HEK293 (cell line): ENCODE data around the gene ARPC3.
A peak's percentile ranks its signal among the peaks of the same experiment; 100 is the strongest.

ENCODE experiments used
- CTCF ChIA-PET: fragments of 350-600 bp; formaldehyde crosslinking; extraction: SDS; loops from one replicate; lab custom pipeline; 2021; ENCODE audit warnings: antibody characterized with exemption; lab: Yijun Ruan, JAX
- POLR2A ChIA-PET: fragments of 300-600 bp; formaldehyde crosslinking; extraction: SDS; loops from one replicate; lab custom pipeline; 2020; ENCODE audit warnings: antibody characterized with exemption, inconsistent platforms; lab: Yijun Ruan, JAX
- H3K27ac ChIP-seq: fragments of 200-500 bp; sonication (Bioruptor generic); 2 replicates; pipeline ENCODE4 v1.5.1; 2014; ENCODE audit warnings: low read depth, low read length, control low read depth, inconsistent platforms; ENCODE audit errors: extremely low read depth
- H3K36me3 ChIP-seq, 2 experiments: fragments of 200-500 bp in 1 of 2; sonication (Bioruptor generic) in 1 of 2; 1 replicate in 1 of 2; 2 replicates in 1 of 2; pipeline ENCODE4 v1.5.1; 2014 to 2017; ENCODE audit warnings: inconsistent platforms in 2 of 2, low read length in 2 of 2; ENCODE audit not compliant: control insufficient read depth in 2 of 2, insufficient read depth in 1 of 2
- H3K4me1 ChIP-seq: fragments of 200-500 bp; sonication (Bioruptor generic); 2 replicates; pipeline ENCODE4 v1.5.1; 2014; ENCODE audit warnings: mild to moderate bottlenecking, low read length, inconsistent platforms; ENCODE audit not compliant: control insufficient read depth, insufficient read depth
- H3K4me3 ChIP-seq: 2 replicates; pipeline ENCODE4 v1.5.1; 2011; ENCODE audit warnings: low read depth, mild to moderate bottlenecking, control low read depth, low read length, moderate library complexity
- H3K9me3 ChIP-seq: fragments of 200-500 bp; sonication (Bioruptor generic); 2 replicates; pipeline ENCODE4 v1.5.1; 2014; ENCODE audit warnings: low read depth, low read length, inconsistent platforms; ENCODE audit not compliant: control insufficient read depth, insufficient read depth
- BCL11B ChIP-seq: fragments of 450-650 bp; formaldehyde crosslinking; IDR thresholded peaks from 2 replicates; pipeline ENCODE4 v1.5.1; 2016; ENCODE audit warnings: low read depth, missing biosample characterization, missing genetic modification characterization
- EGR2 ChIP-seq: fragments of 450-650 bp; formaldehyde crosslinking; IDR thresholded peaks from 2 replicates; pipeline ENCODE4 v1.5.1; 2016; ENCODE audit warnings: low read depth, missing biosample characterization, missing genetic modification characterization
- GFI1B ChIP-seq: fragments of 450-650 bp; formaldehyde crosslinking; IDR thresholded peaks from 2 replicates; pipeline ENCODE4 v1.5.1; 2016; ENCODE audit warnings: missing biosample characterization, missing genetic modification characterization
- HOXC10 ChIP-seq: sonication (generic); formaldehyde crosslinking; IDR thresholded peaks from 2 replicates; pipeline ENCODE4 v1.8.1; 2023; ENCODE audit warnings: mild to moderate bottlenecking, missing genetic modification reagents
- KLF16 ChIP-seq: fragments of 450-650 bp; formaldehyde crosslinking; IDR thresholded peaks from 2 replicates; pipeline ENCODE4 v1.5.1; 2017; ENCODE audit warnings: missing biosample characterization, missing genetic modification characterization
- KLF17 ChIP-seq: fragments of 450-650 bp; formaldehyde crosslinking; IDR thresholded peaks from 2 replicates; pipeline ENCODE4 v1.5.1; 2016; ENCODE audit warnings: missing biosample characterization, missing genetic modification characterization
- OSR2 ChIP-seq: fragments of 450-650 bp; formaldehyde crosslinking; IDR thresholded peaks from 2 replicates; pipeline ENCODE4 v1.5.1; 2016; ENCODE audit warnings: missing biosample characterization, missing genetic modification characterization
- OVOL3 ChIP-seq: fragments of 450-650 bp; formaldehyde crosslinking; IDR thresholded peaks from 2 replicates; pipeline ENCODE4 v1.5.1; 2016; ENCODE audit warnings: missing biosample characterization, missing genetic modification characterization
- SP2 ChIP-seq: fragments of 450-650 bp; formaldehyde crosslinking; IDR thresholded peaks from 2 replicates; pipeline ENCODE4 v1.5.1; 2016; ENCODE audit warnings: missing biosample characterization, missing genetic modification characterization
- SP3 ChIP-seq: fragments of 450-650 bp; formaldehyde crosslinking; IDR thresholded peaks from 2 replicates; pipeline ENCODE4 v1.5.1; 2016; ENCODE audit warnings: missing biosample characterization, missing genetic modification characterization
- YY1 ChIP-seq: fragments of 450-650 bp; formaldehyde crosslinking; IDR thresholded peaks from 2 replicates; pipeline ENCODE4 v1.5.1; 2018; ENCODE audit warnings: missing biosample characterization, missing genetic modification characterization
- ZBTB17 ChIP-seq: fragments of 450-650 bp; formaldehyde crosslinking; IDR thresholded peaks from 2 replicates; pipeline ENCODE4 v1.5.1; 2016; ENCODE audit warnings: missing biosample characterization, missing genetic modification characterization
- ZBTB21 ChIP-seq: fragments of 450-650 bp; formaldehyde crosslinking; IDR thresholded peaks from 2 replicates; pipeline ENCODE4 v1.5.1; 2017; ENCODE audit warnings: missing biosample characterization, missing genetic modification characterization
- ZBTB8A ChIP-seq: fragments of 450-650 bp; formaldehyde crosslinking; IDR thresholded peaks from 2 replicates; pipeline ENCODE4 v1.5.1; 2016; ENCODE audit warnings: missing biosample characterization, missing genetic modification characterization
- ZFP3 ChIP-seq: fragments of 450-650 bp; formaldehyde crosslinking; IDR thresholded peaks from 2 replicates; pipeline ENCODE4 v1.5.1; 2016; ENCODE audit warnings: low read depth, missing biosample characterization, missing genetic modification characterization
- ZFP69B ChIP-seq: fragments of 450-650 bp; formaldehyde crosslinking; IDR thresholded peaks from 2 replicates; pipeline ENCODE4 v1.5.1; 2016; ENCODE audit warnings: missing biosample characterization, missing genetic modification characterization
- ZNF10 ChIP-seq: fragments of 450-650 bp; formaldehyde crosslinking; IDR thresholded peaks from 2 replicates; pipeline ENCODE4 v1.5.1; 2017; ENCODE audit warnings: missing biosample characterization, missing genetic modification characterization
- ZNF19 ChIP-seq: fragments of 450-650 bp; formaldehyde crosslinking; IDR thresholded peaks from 2 replicates; pipeline ENCODE4; 2016; ENCODE audit warnings: missing biosample characterization, missing genetic modification characterization, low read depth
- ZNF335 ChIP-seq: fragments of 450-650 bp; formaldehyde crosslinking; conservative IDR thresholded peaks from 2 replicates; pipeline ENCODE4 v1.5.1; 2016; ENCODE audit warnings: missing biosample characterization, missing genetic modification characterization
- ZNF366 ChIP-seq: fragments of 450-650 bp; formaldehyde crosslinking; conservative IDR thresholded peaks from 2 replicates; pipeline ENCODE4 v1.5.1; 2016; ENCODE audit warnings: missing biosample characterization, missing genetic modification characterization
- ZNF555 ChIP-seq: fragments of 450-650 bp; formaldehyde crosslinking; conservative IDR thresholded peaks from 2 replicates; pipeline ENCODE4 v1.5.1; 2017; ENCODE audit warnings: missing biosample characterization, mild to moderate bottlenecking, missing genetic modification characterization, inconsistent platforms
- ZNF585B ChIP-seq: fragments of 450-650 bp; formaldehyde crosslinking; IDR thresholded peaks from 2 replicates; pipeline ENCODE4 v1.5.1; 2016; ENCODE audit warnings: missing biosample characterization, missing genetic modification characterization
- ZNF629 ChIP-seq: fragments of 450-650 bp; formaldehyde crosslinking; IDR thresholded peaks from 2 replicates; pipeline ENCODE4 v1.5.1; 2017; ENCODE audit warnings: missing biosample characterization, missing genetic modification characterization
- ZNF660 ChIP-seq: fragments of 450-650 bp; IDR thresholded peaks from 2 replicates; pipeline ENCODE4 v1.5.1; 2018; ENCODE audit warnings: missing biosample characterization, mild to moderate bottlenecking, missing genetic modification characterization
- ZNF768 ChIP-seq: fragments of 450-650 bp; formaldehyde crosslinking; IDR thresholded peaks from 2 replicates; pipeline ENCODE4 v1.5.1; 2018; ENCODE audit warnings: missing biosample characterization, mild to moderate bottlenecking, missing genetic modification characterization
- ZNF843 ChIP-seq: fragments of 450-650 bp; formaldehyde crosslinking; IDR thresholded peaks from 2 replicates; pipeline ENCODE4 v1.5.1; 2016; ENCODE audit warnings: missing biosample characterization, missing genetic modification characterization
- ZSCAN30 ChIP-seq: fragments of 450-650 bp; IDR thresholded peaks from 2 replicates; pipeline ENCODE4 v1.5.1; 2018; ENCODE audit warnings: missing biosample characterization, mild to moderate bottlenecking, missing genetic modification characterization, moderate library complexity
- TF ChIP-seq, protein P1 (sequence below): fragments of 450-650 bp; IDR thresholded peaks from 2 replicates; pipeline ENCODE4 v1.5.1; 2018; ENCODE audit warnings: missing biosample characterization, mild to moderate bottlenecking, missing genetic modification characterization
- TF ChIP-seq, protein P2 (sequence below): sonication (generic); formaldehyde crosslinking; IDR thresholded peaks from 2 replicates; pipeline ENCODE4 v1.8.1; 2022; ENCODE audit warnings: mild to moderate bottlenecking, moderate library complexity, missing genetic modification reagents
- TF ChIP-seq, protein P3 (sequence below): fragments of 450-650 bp; formaldehyde crosslinking; optimal IDR thresholded peaks from 2 replicates; pipeline ENCODE3; 2016; ENCODE audit warnings: missing biosample characterization, mild to moderate bottlenecking, missing genetic modification characterization

The ARPC3 gene

GRCh38 chr12:110475426-110475825 is 25.3 kb upstream of the ARPC3 start:
- Histone ChIP-seq H3K27ac (no peak overlapping the region), H3K4me1 (no peaks in the 10 kb centered on the region), H3K9me3 (no peaks in the 10 kb centered on the region), H3K36me3 (peaks cover 27 to 31% of the 10 kb centered on the region in 2 experiments; a peak in 2 of 3 replicates), H3K4me3 (no peak overlapping the region)
- ChIA-PET POLR2A (no interaction called here), CTCF (interaction anchor here (0.6 to 1.2 kb wide), 5 partner anchors 9 to 125 kb away, joined by 3 to 7 read pairs (median 3); partner anchors contain the start of gene ARPC3)
- TF ChIP-seq ZNF585B (tag by site-specific recombination), result no peak
- no peak for TF ChIP-seq ZNF660 (tag by site-specific recombination)
- no peak for TF ChIP-seq ZNF10
- no peak for TF ChIP-seq ZNF19
- TF ChIP-seq ZNF335 (tag by site-specific recombination), result no peak
- no peak for TF ChIP-seq ZFP69B (tag by site-specific recombination)
- no peak for TF ChIP-seq ZNF843 (tag by site-specific recombination)

DNA sequence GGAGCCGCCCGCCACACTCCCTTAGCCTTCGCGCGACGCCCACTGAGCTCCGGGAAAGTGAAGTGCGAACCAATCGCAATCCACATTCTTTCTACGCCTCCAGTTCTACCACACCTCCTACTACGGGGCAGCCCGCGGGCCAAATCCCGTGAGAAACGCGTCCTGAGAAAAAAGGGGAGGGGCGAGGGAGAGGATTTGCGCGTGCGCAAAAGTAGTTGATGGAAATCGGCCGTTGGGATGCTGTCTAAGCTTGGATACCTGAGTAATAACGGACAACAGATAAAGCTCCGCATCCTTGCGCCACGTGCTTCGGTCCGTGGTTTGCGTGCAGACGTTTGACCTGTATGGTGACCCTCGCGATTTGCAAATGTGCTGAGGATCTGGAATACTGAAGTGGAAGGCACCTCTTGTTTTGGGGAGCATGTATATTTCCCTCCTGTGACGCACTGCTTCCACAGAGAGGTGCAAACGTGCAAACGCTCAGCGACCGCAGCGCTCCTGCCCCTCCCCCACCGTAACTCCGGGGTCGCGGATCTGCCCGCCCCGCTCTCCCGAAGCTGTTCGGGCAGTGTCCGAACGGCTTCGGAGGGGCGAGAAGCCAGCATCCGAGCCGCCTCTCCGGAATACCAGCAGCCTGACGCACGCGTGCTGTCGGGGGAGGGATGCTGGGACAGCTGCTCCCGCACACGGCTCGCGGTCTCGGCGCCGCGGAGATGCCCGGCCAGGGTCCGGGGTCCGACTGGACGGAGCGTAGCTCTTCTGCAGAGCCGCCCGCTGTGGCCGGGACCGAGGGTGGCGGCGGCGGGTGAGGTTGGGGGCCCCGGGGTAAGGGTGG is 18.3 kb upstream of the ARPC3 start, which contains the start of the genes FAM216A and GPN3:
TSS of gene FAM216A (plus strand) at position 632 of the 835 bp plus-strand sequence. CDS start at position 663, 31 bp downstream.
TSS of gene GPN3 (minus strand) at position 44 of the 835 bp plus-strand sequence. CDS start 54 bp downstream, outside the sequence.
- CTCF ChIA-PET, result interaction anchor here (0.6 to 2.7 kb wide), 23 partner anchors 12 to 533 kb away, joined by 3 to 23 read pairs (median 4); partner anchors contain the start of gene ARPC3
- POLR2A ChIA-PET, result interaction anchor here (0.6 to 3.2 kb wide), 29 partner anchors 10 to 367 kb away, joined by 3 to 44 read pairs (median 4); partner anchors contain the start of genes ARPC3, ATP2A2, IFT81 and PPP1CC
- H3K9me3 ChIP-seq, result no peaks in the 10 kb centered on the region
- H3K27ac ChIP-seq, result peak within 1 kb of the TSS; percentile 93
- H3K4me1 ChIP-seq, result peaks cover 5% of the 10 kb centered on the region; the same call in 1 of the 2 replicates
- peak within 1 kb of the TSS; percentile 78 for H3K4me3 ChIP-seq
- peaks cover 20 to 24% of the 10 kb centered on the region in 2 experiments; a peak in 2 of 3 replicates for H3K36me3 ChIP-seq
- TF ChIP-seq ZBTB8A (peak; percentile 88), GFI1B (tag by site-specific recombination) (no peak), BCL11B (tag by site-specific recombination) (0 out of 2 replicates have a peak, but pooled peaks have one; percentile 34), ZNF366 (tag by site-specific recombination) (0 out of 2 replicates have a peak, but pooled peaks have one; percentile 16), ZFP3 (no peak), SP3 (tag by site-specific recombination) (peak; percentile 95), ZNF629 (tag by site-specific recombination) (peak; percentile 94), ZNF555 (tag by site-specific recombination) (no peak), ZNF843 (tag by site-specific recombination) (peak; percentile 66; the same call in 1 of the 2 replicates), KLF16 (tag by site-specific recombination) (peak; percentile 87), YY1 (tag by site-specific recombination) (no peak), OVOL3 (tag by site-specific recombination) (peak; percentile 77; the same call in 1 of the 2 replicates), OSR2 (tag by site-specific recombination) (peak; percentile 12; the same call in 1 of the 2 replicates), HOXC10 (CRISPR knock-in tag) (no peak), ZSCAN30 (tag by site-specific recombination) (peak; percentile 76), SP2 (tag by site-specific recombination) (peak; percentile 96), ZBTB17 (tag by site-specific recombination) (peak; percentile 98), ZNF768 (tag by site-specific recombination) (no peak), ZBTB21 (tag by site-specific recombination) (peak; percentile 75), EGR2 (peak; percentile 95), KLF17 (peak; percentile 74)
- TF ChIP-seq, protein P1, sequence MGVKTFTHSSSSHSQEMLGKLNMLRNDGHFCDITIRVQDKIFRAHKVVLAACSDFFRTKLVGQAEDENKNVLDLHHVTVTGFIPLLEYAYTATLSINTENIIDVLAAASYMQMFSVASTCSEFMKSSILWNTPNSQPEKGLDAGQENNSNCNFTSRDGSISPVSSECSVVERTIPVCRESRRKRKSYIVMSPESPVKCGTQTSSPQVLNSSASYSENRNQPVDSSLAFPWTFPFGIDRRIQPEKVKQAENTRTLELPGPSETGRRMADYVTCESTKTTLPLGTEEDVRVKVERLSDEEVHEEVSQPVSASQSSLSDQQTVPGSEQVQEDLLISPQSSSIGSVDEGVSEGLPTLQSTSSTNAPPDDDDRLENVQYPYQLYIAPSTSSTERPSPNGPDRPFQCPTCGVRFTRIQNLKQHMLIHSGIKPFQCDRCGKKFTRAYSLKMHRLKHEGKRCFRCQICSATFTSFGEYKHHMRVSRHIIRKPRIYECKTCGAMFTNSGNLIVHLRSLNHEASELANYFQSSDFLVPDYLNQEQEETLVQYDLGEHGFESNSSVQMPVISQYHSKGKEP (tag by site-specific recombination), result 0 out of 2 replicates have a peak, but pooled peaks have one; percentile 10
- TF ChIP-seq, protein P2, sequence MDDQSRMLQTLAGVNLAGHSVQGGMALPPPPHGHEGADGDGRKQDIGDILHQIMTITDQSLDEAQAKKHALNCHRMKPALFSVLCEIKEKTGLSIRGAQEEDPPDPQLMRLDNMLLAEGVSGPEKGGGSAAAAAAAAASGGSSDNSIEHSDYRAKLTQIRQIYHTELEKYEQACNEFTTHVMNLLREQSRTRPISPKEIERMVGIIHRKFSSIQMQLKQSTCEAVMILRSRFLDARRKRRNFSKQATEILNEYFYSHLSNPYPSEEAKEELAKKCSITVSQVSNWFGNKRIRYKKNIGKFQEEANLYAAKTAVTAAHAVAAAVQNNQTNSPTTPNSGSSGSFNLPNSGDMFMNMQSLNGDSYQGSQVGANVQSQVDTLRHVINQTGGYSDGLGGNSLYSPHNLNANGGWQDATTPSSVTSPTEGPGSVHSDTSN (CRISPR knock-in tag), result peak; percentile 57; the same call in 1 of the 2 replicates
- TF ChIP-seq, protein P3, sequence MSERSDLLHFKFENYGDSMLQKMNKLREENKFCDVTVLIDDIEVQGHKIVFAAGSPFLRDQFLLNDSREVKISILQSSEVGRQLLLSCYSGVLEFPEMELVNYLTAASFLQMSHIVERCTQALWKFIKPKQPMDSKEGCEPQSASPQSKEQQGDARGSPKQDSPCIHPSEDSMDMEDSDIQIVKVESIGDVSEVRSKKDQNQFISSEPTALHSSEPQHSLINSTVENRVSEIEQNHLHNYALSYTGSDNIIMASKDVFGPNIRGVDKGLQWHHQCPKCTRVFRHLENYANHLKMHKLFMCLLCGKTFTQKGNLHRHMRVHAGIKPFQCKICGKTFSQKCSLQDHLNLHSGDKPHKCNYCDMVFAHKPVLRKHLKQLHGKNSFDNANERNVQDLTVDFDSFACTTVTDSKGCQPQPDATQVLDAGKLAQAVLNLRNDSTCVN (tag by site-specific recombination), result peak; percentile 89
